HG03520 (cell line): Measurements from ENCODE around the gene KCNN3.
"Not testable (repeated sequence)": the region's sequence is repeated elsewhere in the genome, so short reads cannot be mapped to it uniquely, and the experiment has no call there.

Experiments used
- ATAC-seq: cut with Tn5 transposase; IDR thresholded peaks from one replicate; pipeline ENCODE4 v1.9.1; 2021; ENCODE audit warnings: mild to moderate bottlenecking, moderate library complexity; ENCODE audit not compliant: unreplicated experiment

Gene KCNN3

GRCh38 chr1:154870115-154870571 is at the start of gene KCNN3:
Gene KCNN3 (minus strand): TSS chr1:154870281. CDS start chr1:154869964, 317 bp downstream.
- peak; percentile 90 for ATAC-seq

GRCh38 chr1:154913273-154913672 is 43.2 kb upstream of the KCNN3 start:
- ATAC-seq, result no peak

- no peak for ATAC-seq
These were observed 42.7 kb upstream of the KCNN3 start for GRCh38 chr1:154912755-154913154.

GRCh38 chr1:154911691-154912550 is 41.8 kb upstream of the KCNN3 start:
- ATAC-seq, result no peak

GRCh38 chr1:154910851-154911250 is 40.8 kb upstream of the KCNN3 start:
- no peak for ATAC-seq

GRCh38 chr1:154908937-154909336 is 38.9 kb upstream of the KCNN3 start:
- no peak for ATAC-seq

GRCh38 chr1:154908129-154908528 is 38.0 kb upstream of the KCNN3 start:
- not testable (repeated sequence) for ATAC-seq

- ATAC-seq, result no peak
These were observed 36.6 kb upstream of the KCNN3 start for GRCh38 chr1:154906621-154907081.

GRCh38 chr1:154902938-154903566 is 33.0 kb upstream of the KCNN3 start:
- ATAC-seq, result no peak

GRCh38 chr1:154901591-154901990 is 31.5 kb upstream of the KCNN3 start:
- ATAC-seq, result no peak

- ATAC-seq, result no peak
These were observed 29.0 kb upstream of the KCNN3 start for GRCh38 chr1:154899041-154899440.

- no peak for ATAC-seq
These were observed 26.7 kb upstream of the KCNN3 start for GRCh38 chr1:154896771-154897286.

GRCh38 chr1:154895798-154896197 is 25.7 kb upstream of the KCNN3 start:
- no peak for ATAC-seq

GRCh38 chr1:154891452-154891851 is 21.4 kb upstream of the KCNN3 start:
- no peak for ATAC-seq

GRCh38 chr1:154888757-154889156 is 18.7 kb upstream of the KCNN3 start:
- no peak for ATAC-seq

GRCh38 chr1:154886281-154887015 is 16.4 kb upstream of the KCNN3 start:
- ATAC-seq, result no peak

GRCh38 chr1:154884869-154885701 is 15.0 kb upstream of the KCNN3 start:
- no peak for ATAC-seq

GRCh38 chr1:154883919-154884868 is 14.1 kb upstream of the KCNN3 start:
- no peak for ATAC-seq
